ENCODE measurements around the gene CHAD.

- TF ChIP-seq ZNF560 (tag by site-specific recombination; IDR thresholded peaks at IDR 0.05; ENCODE audit: borderline replicate concordance) = no peak
- TF ChIP-seq SP2 (tag by site-specific recombination; IDR thresholded peaks at IDR 0.05) = no peak
- no peak for TF ChIP-seq ZNF776 (tag by site-specific recombination; IDR thresholded peaks at IDR 0.05; ENCODE audit: borderline replicate concordance)
Measured at GRCh38 chr17:50476545-50477315, 8.1 kb upstream of the CHAD start.
